Tibial nerve (tissue), 4 donors: ENCODE measurements around the gene C19orf12. TPM values are rescaled to one million over a fixed set of nuclear protein-coding genes. Genes with fewer than 3 reads are reported as not detected.

Source experiments
- DNase-seq, 2 donors: peaks; one replicate each; pipeline ENCODE4 v3.0.0-alpha.2; 2019; ENCODE audit warnings: low spot score in 2 of 2
- H3K27ac ChIP-seq, 4 donors: fragments of 200-600 bp; sonication (generic) in 3 of 4; one replicate each; pipeline ENCODE4 v1.5.1; 2017 to 2019; ENCODE audit warnings: mild to moderate bottlenecking in 1 of 4
- H3K27me3 ChIP-seq, 2 donors: fragments of 200-600 bp; sonication (generic) in 1 of 2; one replicate each; pipeline versions ENCODE4 v1.5.1 to v1.6.0; 2017 to 2019
- H3K36me3 ChIP-seq, 3 donors: fragments of 200-600 bp; sonication (generic); one replicate each; pipeline ENCODE4 v1.5.1; 2018 to 2019
- H3K4me1 ChIP-seq, 4 donors: fragments of 200-600 bp; sonication (generic) in 3 of 4; one replicate each; pipeline ENCODE4 v1.5.1; 2017 to 2019
- H3K4me3 ChIP-seq, 4 donors: fragments of 200-600 bp; sonication (generic) in 3 of 4; one replicate each; pipeline ENCODE4 v1.5.1; 2017 to 2019; ENCODE audit warnings: mild to moderate bottlenecking in 1 of 4, moderate library complexity in 1 of 4
- H3K9me3 ChIP-seq, 4 donors: fragments of 200-600 bp; sonication (generic) in 3 of 4; one replicate each; pipeline ENCODE4 v1.5.1; 2017 to 2019
- CTCF ChIP-seq, 5 experiments: fragments of 200-600 bp in 3 of 5; fragments of 450-650 bp in 2 of 5; sonication (generic) in 3 of 5; IDR thresholded peaks; one replicate each; pipeline ENCODE4 v1.5.1; 2016 to 2019; ENCODE audit warnings: antibody characterized with exemption in 5 of 5, mild to moderate bottlenecking in 3 of 5, moderate library complexity in 2 of 5
- EP300 ChIP-seq, 2 donors: sonication (generic); formaldehyde crosslinking; IDR thresholded peaks; one replicate each; pipeline ENCODE4 v1.6.1; 2017; ENCODE audit warnings: antibody characterized with exemption in 2 of 2, mild to moderate bottlenecking in 1 of 2
- POLR2A ChIP-seq, 2 donors: fragments of 450-650 bp; IDR thresholded peaks; one replicate each; pipeline ENCODE4 v1.6.1; 2017; ENCODE audit warnings: antibody characterized with exemption in 2 of 2, mild to moderate bottlenecking in 2 of 2, moderate library complexity in 2 of 2
- WGBS, 2 donors: methylation state at CpG; one replicate each; pipeline ENCODE4 v1.1.5; 2018; 5-methylcytosine and 5-hydroxymethylcytosine counted together
- total RNA-seq, 4 donors: library from RNA; depleted of rRNA; stranded (reverse); fragments of >200 nt; gene quantifications; one replicate each; pipeline ENCODE4 v1.1.0, GENCODE V29; 2016

C19orf12 gene
- total RNA-seq, 4 donors from 2014 or later: 52.5 to 71.6 (median 56.7) TPM

- no peak for TF ChIP-seq EP300 (IDR thresholded peaks at IDR 0.05)
- peak in 3 of 5 experiments; percentile 12 to 45 (median 24) for TF ChIP-seq CTCF (IDR thresholded peaks at IDR 0.05)
- no peak for TF ChIP-seq POLR2A (IDR thresholded peaks at IDR 0.05)
- Histone ChIP-seq H3K27me3 (no peaks in the 10 kb centered on the region), H3K36me3 (peaks cover 0 to 5% (median 0%) of the 10 kb centered on the region in 3 donors), H3K27ac (peak overlapping the region; percentile 60 to 95 (median 90)), H3K4me3 (peak overlapping the region; percentile 41 to 97 (median 84)), H3K9me3 (no peaks in the 10 kb centered on the region), H3K4me1 (peaks cover 0 to 90% (median 44%) of the 10 kb centered on the region in 4 donors)
- 33% methylated on average over 20 to 22 of the region's 22 CpGs for WGBS, 2 donors
- no peak for DNase-seq
Observed at GRCh38 chr19:29664753-29665214, 50.3 kb downstream of the C19orf12 start.

- no peak for DNase-seq
- 76 to 86% methylated on average over 19 of the region's 19 CpGs for WGBS, 2 donors
- TF ChIP-seq POLR2A (IDR thresholded peaks at IDR 0.05) (no peak), EP300 (IDR thresholded peaks at IDR 0.05) (no peak), CTCF (IDR thresholded peaks at IDR 0.05) (no peak)
- no peaks in the 10 kb centered on the region for H3K9me3 ChIP-seq
- no peaks in the 10 kb centered on the region for H3K27me3 ChIP-seq
- H3K4me1 ChIP-seq: peaks cover 0 to 84% (median 43%) of the 10 kb centered on the region in 4 donors
- peak overlapping the region; percentile 60 to 95 (median 90) for H3K27ac ChIP-seq
- peak overlapping the region in 1 of 4 donors; percentile 97 for H3K4me3 ChIP-seq
- H3K36me3 ChIP-seq: peaks cover 0 to 5% (median 0%) of the 10 kb centered on the region in 3 donors
Observed at GRCh38 chr19:29663861-29664752, 51.0 kb downstream of the C19orf12 start.

DNA sequence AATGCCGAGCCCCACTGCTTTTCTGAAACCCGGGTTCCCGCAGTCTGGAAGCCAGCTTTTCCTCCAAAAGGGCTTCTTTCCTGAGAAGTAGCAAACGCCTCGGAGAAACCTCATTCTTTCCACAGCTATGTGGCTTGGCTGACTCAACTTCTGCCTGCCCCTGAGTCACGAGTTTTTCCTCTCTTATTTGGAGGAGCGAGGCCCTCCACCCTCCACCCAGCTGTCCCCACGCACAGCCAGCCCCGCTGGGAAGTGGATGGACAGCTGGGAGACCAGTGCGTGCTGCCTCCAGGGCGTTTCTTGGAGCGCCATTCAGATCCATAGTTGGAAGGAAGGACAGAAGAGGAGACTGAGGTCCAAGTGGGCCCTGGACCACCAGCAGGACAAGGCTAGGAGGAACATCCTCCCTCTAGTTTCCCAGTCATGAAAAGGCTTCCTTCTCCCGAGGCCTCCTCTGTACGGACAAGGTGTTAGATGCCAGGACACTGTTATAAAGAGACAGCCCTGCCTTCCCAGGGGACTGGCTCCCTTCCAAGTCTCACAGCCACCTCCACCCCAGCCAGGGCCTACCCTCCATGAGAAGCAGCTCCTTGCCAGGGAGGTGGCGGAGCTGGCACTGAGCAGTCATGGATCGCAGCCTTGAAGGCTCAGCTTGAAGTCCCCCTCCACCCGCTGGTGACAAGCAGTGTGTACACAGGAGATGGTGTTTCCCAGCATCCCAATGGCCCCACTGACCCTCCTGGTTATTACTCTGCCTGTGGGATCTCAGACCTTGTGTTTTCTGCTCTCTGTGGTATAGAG, 52.3 kb downstream of the C19orf12 start:
- Histone ChIP-seq H3K27me3 (no peaks in the 10 kb centered on the region), H3K27ac (peak overlapping the region; percentile 74 to 95 (median 84)), H3K36me3 (no peaks in the 10 kb centered on the region), H3K9me3 (no peaks in the 10 kb centered on the region), H3K4me3 (peak overlapping the region in 1 of 4 donors; percentile 26), H3K4me1 (peaks cover 0 to 70% (median 31%) of the 10 kb centered on the region in 4 donors)
- DNase-seq: peak in 1 of 2 donors; percentile 46
- TF ChIP-seq EP300 (IDR thresholded peaks at IDR 0.05) (peak; percentile 21 to 77), CTCF (IDR thresholded peaks at IDR 0.05) (no peak), POLR2A (IDR thresholded peaks at IDR 0.05) (peak in 1 of 2 donors; percentile 28)
- 20 to 28% methylated on average over 15 to 17 of the region's 17 CpGs for WGBS, 2 donors

- DNase-seq: no peak
- WGBS, 2 donors: 7 to 13% methylated on average over 1 of the region's 1 CpG
- no peak for TF ChIP-seq EP300 (IDR thresholded peaks at IDR 0.05)
- Histone ChIP-seq H3K4me1 (peaks cover 0 to 65% (median 28%) of the 10 kb centered on the region in 4 donors), H3K9me3 (no peaks in the 10 kb centered on the region), H3K36me3 (no peaks in the 10 kb centered on the region), H3K4me3 (peak overlapping the region in 2 of 4 donors; percentile 5 to 26), H3K27me3 (no peaks in the 10 kb centered on the region), H3K27ac (peak overlapping the region; percentile 74 to 95 (median 84))
Observed at GRCh38 chr19:29662278-29662603, 52.8 kb downstream of the C19orf12 start.

DNA sequence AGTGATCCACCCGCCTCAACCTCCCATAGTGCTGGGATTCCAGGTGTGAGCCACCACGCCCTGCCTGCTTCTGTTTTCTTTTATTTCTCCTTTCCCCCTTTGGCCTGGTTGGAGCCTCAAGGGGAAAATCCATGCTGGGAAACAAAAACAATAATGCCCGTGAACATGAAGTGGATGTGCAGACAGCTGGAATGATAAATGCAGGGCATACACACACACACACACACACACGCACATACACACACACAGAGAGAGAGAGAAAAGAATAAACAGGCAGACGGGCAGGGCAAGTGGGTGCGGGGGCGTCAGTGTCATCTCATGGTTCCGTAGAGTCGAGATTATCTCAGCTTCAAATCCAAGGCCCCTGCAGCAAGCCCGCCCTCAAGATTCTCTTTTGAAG, 54.2 kb downstream of the C19orf12 start:
- H3K27ac ChIP-seq: peak overlapping the region in 2 of 4 donors; percentile 95
- no peak for TF ChIP-seq CTCF (IDR thresholded peaks at IDR 0.05)
- TF ChIP-seq POLR2A (IDR thresholded peaks at IDR 0.05): no peak
- no peaks in the 10 kb centered on the region for H3K9me3 ChIP-seq
- no peak overlapping the region for H3K4me3 ChIP-seq
- H3K27me3 ChIP-seq: no peaks in the 10 kb centered on the region
- WGBS, 2 donors: 58 to 63% methylated on average over 10 of the region's 10 CpGs
- no peak for DNase-seq
- H3K4me1 ChIP-seq: peaks cover 0 to 53% (median 24%) of the 10 kb centered on the region in 4 donors
- H3K36me3 ChIP-seq: no peaks in the 10 kb centered on the region
